ENCODE results near the gene SLC66A3.

DNA sequence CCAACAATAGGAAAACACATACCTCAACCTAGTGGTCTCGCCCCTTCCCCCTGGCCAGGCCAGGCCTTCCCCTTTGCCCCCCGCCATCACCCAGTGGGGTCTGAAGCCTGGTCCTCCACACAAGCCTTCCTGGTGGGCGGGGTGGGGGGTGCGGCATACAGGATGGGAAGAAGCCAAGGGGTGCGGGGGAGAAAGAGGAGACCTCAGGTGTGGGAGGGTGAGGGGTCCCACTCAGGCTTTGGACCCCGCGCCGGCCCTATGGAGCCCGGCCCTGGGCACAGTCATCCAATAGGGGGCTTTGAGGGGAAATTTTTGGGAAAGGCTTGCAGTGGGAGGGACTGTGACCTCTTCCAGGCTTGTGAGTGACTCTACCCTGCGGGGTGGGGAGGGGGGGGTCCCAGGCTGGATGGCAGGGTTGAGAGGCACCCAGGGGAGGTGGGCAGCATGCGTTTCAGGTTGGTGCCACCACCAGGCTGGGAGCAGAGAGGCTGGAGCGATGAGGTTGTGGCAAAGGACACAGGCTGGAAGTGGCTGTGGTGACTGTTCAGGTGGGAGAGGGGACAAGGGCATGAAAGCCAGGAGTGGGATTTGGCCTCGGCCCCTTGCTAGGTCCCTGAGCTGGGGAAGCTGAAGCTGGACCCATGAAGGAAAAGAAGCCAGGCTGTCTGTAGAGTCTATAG, 1.3 kb downstream of the SLC66A3 start:
- TF ChIP-seq, protein P1, sequence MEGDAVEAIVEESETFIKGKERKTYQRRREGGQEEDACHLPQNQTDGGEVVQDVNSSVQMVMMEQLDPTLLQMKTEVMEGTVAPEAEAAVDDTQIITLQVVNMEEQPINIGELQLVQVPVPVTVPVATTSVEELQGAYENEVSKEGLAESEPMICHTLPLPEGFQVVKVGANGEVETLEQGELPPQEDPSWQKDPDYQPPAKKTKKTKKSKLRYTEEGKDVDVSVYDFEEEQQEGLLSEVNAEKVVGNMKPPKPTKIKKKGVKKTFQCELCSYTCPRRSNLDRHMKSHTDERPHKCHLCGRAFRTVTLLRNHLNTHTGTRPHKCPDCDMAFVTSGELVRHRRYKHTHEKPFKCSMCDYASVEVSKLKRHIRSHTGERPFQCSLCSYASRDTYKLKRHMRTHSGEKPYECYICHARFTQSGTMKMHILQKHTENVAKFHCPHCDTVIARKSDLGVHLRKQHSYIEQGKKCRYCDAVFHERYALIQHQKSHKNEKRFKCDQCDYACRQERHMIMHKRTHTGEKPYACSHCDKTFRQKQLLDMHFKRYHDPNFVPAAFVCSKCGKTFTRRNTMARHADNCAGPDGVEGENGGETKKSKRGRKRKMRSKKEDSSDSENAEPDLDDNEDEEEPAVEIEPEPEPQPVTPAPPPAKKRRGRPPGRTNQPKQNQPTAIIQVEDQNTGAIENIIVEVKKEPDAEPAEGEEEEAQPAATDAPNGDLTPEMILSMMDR (IDR thresholded peaks at IDR 0.05; ENCODE audit: insufficient read depth, low read depth, low read length), result no peak
- no peak for TF ChIP-seq EZH2 (IDR thresholded peaks at IDR 0.05; ENCODE audit: insufficient read depth, low read length)

Data from astrocyte (in vitro differentiated cells and primary cell).